Heart left ventricle (tissue), 16 donors: ENCODE data around the gene SERTAD4. TPM values are rescaled to one million over a fixed set of nuclear protein-coding genes. Genes with fewer than 3 reads are reported as not detected.
A peak's percentile ranks its signal among the peaks of the same experiment; 100 is the strongest.

ENCODE experiments used
- ATAC-seq, 4 donors: fragments of 200-7000 bp; cut with Tn5 transposase; one replicate each; pipeline ENCODE4 v1.9.1; 2020 to 2022; ENCODE audit warnings: moderate library complexity in 4 of 4, mild to moderate bottlenecking in 3 of 4, moderate number of reproducible peaks in 1 of 4
- DNase-seq, 5 donors: peaks; one replicate each; pipeline ENCODE4 v3.0.0-alpha.2; 2020
- H3K27ac ChIP-seq, 12 donors: fragments of 200-600 bp; sonication (generic) in 4 of 12; one replicate each; pipeline versions ENCODE4 v1.5.0 to v1.8.0; 2016 to 2022; ENCODE audit warnings: mild to moderate bottlenecking in 2 of 12
- H3K27me3 ChIP-seq, 9 donors: fragments of 200-600 bp; sonication (generic) in 2 of 9; one replicate each; pipeline versions ENCODE4 v1.5.1 to v1.8.0; 2016 to 2022; ENCODE audit warnings: mild to moderate bottlenecking in 3 of 9
- H3K36me3 ChIP-seq, 9 donors: fragments of 200-600 bp; sonication (generic) in 2 of 9; one replicate each; pipeline versions ENCODE4 v1.5.0 to v1.8.0; 2018 to 2022; ENCODE audit warnings: mild to moderate bottlenecking in 2 of 9
- H3K4me1 ChIP-seq, 12 donors: fragments of 200-600 bp; sonication (generic) in 4 of 12; one replicate each; pipeline versions ENCODE4 v1.5.0 to v1.8.0; 2016 to 2022; ENCODE audit warnings: mild to moderate bottlenecking in 3 of 12
- H3K4me3 ChIP-seq, 12 donors: fragments of 200-600 bp; sonication (generic) in 4 of 12; one replicate each; pipeline versions ENCODE4 v1.5.0 to v1.8.0; 2017 to 2022; ENCODE audit warnings: mild to moderate bottlenecking in 9 of 12, moderate library complexity in 4 of 12
- H3K9me3 ChIP-seq, 12 donors: fragments of 200-600 bp; sonication (generic) in 4 of 12; one replicate each; pipeline versions ENCODE4 v1.5.0 to v1.8.0; 2016 to 2022; ENCODE audit warnings: mild to moderate bottlenecking in 1 of 12
- POLR2A ChIP-seq, 2 donors: fragments of 450-650 bp; IDR thresholded peaks; one replicate each; pipeline ENCODE4 v1.6.1; 2017; ENCODE audit warnings: antibody characterized with exemption in 2 of 2, mild to moderate bottlenecking in 2 of 2, moderate library complexity in 2 of 2
- WGBS, 4 donors: extraction: QIAGEN DNeasy Blood & Tissue Kit in 2 of 4; methylation state at CpG; one replicate each; pipeline versions ENCODE4 v1.1.5 to v1.1.7; 2013 to 2018; 5-methylcytosine and 5-hydroxymethylcytosine counted together
- intact Hi-C, 10 donors: fragments of 100-400 bp; cut with DNase I; formaldehyde crosslinking; loops; one replicate each; pipeline versions ENCODE4 v1.11.1 to v1.14.2; 2022
- polyA plus RNA-seq, 2 donors: library from polyadenylated mRNA; stranded (reverse); fragments of 200-250 nt; gene quantifications; one replicate each; pipeline ENCODE4 v1.2.3, GENCODE V29; 2013
- total RNA-seq, 9 donors: library from RNA; depleted of rRNA in 2 of 9; stranded (reverse); fragments of >200 nt in 2 of 9; fragmentation: NEBNext Ultra II Directional in 3 of 9; extraction: Animal tissue kit (Norgen Biotek cat#: 25700) in 3 of 9; gene quantifications; one replicate each; pipeline versions ENCODE4 v1.1.0 to v1.2.4, GENCODE V29; 2016 to 2023
- TF ChIP-seq, protein P1 (sequence below), 12 donors: fragments of 200-600 bp; sonication (generic) in 4 of 12; IDR thresholded peaks; one replicate each; pipeline versions ENCODE4 v1.5.0 to v1.8.0; 2018 to 2022; ENCODE audit warnings: antibody characterized with exemption in 12 of 12, mild to moderate bottlenecking in 5 of 12
- donor health status: ischemic (EF 13 %, LVEDD 7.1; RV severe dilation, severe dysfunction).
- donor health status: healthy with polysubstance abuse.
- donor health status: DM: no; HTN: yes; CAD: no.
- donor health status: DM: no; HTN: no; CAD: no.
- donor health status: ischemic (EF 25% LVEDD 6.9; RV normal size, moderate dysfunction).
- donor health status: ischemic (EF 25% LVEDD 5.7; RV mildly dilated, moderate dysfunction).
- donor health status: healthy.
- donor health status: DM: yes; HTN: yes; CAD: no.
- donor health status: ischemic (EF 35%, LVEDD 5.7; RV mildly dilated, moderate dysfunction).
- donor health status: nonischemic (EF 11% LVEDD 7.7; RV severe dilation, severe dysfunction).
- donor health status: DM: yes; HTN: yes; CAD: no.
- donor health status: PGD.
- donor health status: ischemic (EF 29% LVEDD 5.4; RV normal size, mild dysfunction).
- donor health status: nonischemic (EF 23%, LVEDD 6.1; RV moderate dilation, normal function).

SERTAD4 gene
- total and polyA plus RNA-seq, 11 donors, result 0.95 to 4.7 (median 2.4) TPM

DNA sequence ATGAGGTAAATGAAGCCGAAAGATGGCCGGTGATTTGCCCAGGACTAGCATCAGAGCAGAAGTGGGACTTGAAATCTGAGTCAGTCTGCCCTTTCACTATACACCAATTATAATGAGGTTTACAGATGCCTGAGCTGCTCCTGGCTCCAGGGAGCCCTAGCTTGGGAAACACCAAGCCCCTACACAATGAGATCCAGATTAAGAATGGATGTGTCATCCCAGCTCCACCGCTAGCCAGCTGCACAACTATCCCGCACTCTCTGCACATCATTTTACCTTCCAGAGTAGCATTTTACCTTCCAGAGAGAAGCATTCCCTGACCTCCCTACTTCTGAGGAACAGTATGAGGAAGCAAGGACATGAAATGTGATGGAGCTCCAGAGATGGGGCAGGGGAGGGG is 27.0 kb downstream of the SERTAD4 start:
- no peaks in the 10 kb centered on the region for H3K9me3 ChIP-seq
- intact Hi-C loops, result no loop called here
- H3K27ac ChIP-seq, result peak overlapping the region in 6 of 12 donors; percentile 2 to 82 (median 36)
- 53 to 78% (median 61%) methylated on average over 4 of the region's 4 CpGs for WGBS, 4 donors
- peaks cover 0 to 56% (median 7%) of the 10 kb centered on the region in 12 donors for H3K4me1 ChIP-seq
- peak in 1 of 5 donors; percentile 27 for DNase-seq
- no peak for TF ChIP-seq POLR2A (IDR thresholded peaks at IDR 0.05)
- TF ChIP-seq, protein P1, sequence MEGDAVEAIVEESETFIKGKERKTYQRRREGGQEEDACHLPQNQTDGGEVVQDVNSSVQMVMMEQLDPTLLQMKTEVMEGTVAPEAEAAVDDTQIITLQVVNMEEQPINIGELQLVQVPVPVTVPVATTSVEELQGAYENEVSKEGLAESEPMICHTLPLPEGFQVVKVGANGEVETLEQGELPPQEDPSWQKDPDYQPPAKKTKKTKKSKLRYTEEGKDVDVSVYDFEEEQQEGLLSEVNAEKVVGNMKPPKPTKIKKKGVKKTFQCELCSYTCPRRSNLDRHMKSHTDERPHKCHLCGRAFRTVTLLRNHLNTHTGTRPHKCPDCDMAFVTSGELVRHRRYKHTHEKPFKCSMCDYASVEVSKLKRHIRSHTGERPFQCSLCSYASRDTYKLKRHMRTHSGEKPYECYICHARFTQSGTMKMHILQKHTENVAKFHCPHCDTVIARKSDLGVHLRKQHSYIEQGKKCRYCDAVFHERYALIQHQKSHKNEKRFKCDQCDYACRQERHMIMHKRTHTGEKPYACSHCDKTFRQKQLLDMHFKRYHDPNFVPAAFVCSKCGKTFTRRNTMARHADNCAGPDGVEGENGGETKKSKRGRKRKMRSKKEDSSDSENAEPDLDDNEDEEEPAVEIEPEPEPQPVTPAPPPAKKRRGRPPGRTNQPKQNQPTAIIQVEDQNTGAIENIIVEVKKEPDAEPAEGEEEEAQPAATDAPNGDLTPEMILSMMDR (IDR thresholded peaks at IDR 0.05), result no peak
- peaks cover 0 to 6% (median 0%) of the 10 kb centered on the region in 9 donors for H3K27me3 ChIP-seq
- H3K36me3 ChIP-seq, result no peaks in the 10 kb centered on the region
- peak in 2 of 4 donors; percentile 29 to 49 for ATAC-seq
- H3K4me3 ChIP-seq, result no peak overlapping the region

GRCh38 chr1:210260096-210260495 is 27.5 kb downstream of the SERTAD4 start:
- TF ChIP-seq, protein P1 (IDR thresholded peaks at IDR 0.05), result no peak
- H3K36me3 ChIP-seq, result no peaks in the 10 kb centered on the region
- no peaks in the 10 kb centered on the region for H3K9me3 ChIP-seq
- H3K27ac ChIP-seq, result peak overlapping the region in 7 of 12 donors; percentile 2 to 82 (median 34)
- H3K4me3 ChIP-seq, result no peak overlapping the region
- ATAC-seq (no peak), DNase-seq (peak in 2 of 5 donors; percentile 35 to 45)
- WGBS, 4 donors, result 49 to 62% (median 53%) methylated on average over 4 of the region's 4 CpGs
- intact Hi-C loops, result no loop called here
- peaks cover 0 to 60% (median 7%) of the 10 kb centered on the region in 12 donors for H3K4me1 ChIP-seq
- peaks cover 0 to 4% (median 0%) of the 10 kb centered on the region in 9 donors for H3K27me3 ChIP-seq

GRCh38 chr1:210262167-210262896 is 29.7 kb downstream of the SERTAD4 start:
- H3K9me3 ChIP-seq, result no peaks in the 10 kb centered on the region
- H3K27ac ChIP-seq, result peak overlapping the region in 11 of 12 donors; percentile 13 to 86 (median 70)
- ATAC-seq, result peak; percentile 76 to 88 (median 85)
- intact Hi-C loops, result no loop called here
- no peaks in the 10 kb centered on the region for H3K36me3 ChIP-seq
- H3K27me3 ChIP-seq, result peaks cover 0 to 5% (median 0%) of the 10 kb centered on the region in 9 donors
- H3K4me3 ChIP-seq, result no peak overlapping the region
- DNase-seq, result peak; percentile 54 to 70 (median 61)
- 35 to 55% (median 44%) methylated on average over 8 of the region's 8 CpGs for WGBS, 4 donors
- TF ChIP-seq POLR2A (IDR thresholded peaks at IDR 0.05), result no peak
- TF ChIP-seq, protein P1 (IDR thresholded peaks at IDR 0.05), result no peak
- peaks cover 0 to 69% (median 8%) of the 10 kb centered on the region in 12 donors for H3K4me1 ChIP-seq

GRCh38 chr1:210262897-210263272 is 30.3 kb downstream of the SERTAD4 start:
- Histone ChIP-seq H3K27me3 (peaks cover 0 to 7% (median 0%) of the 10 kb centered on the region in 9 donors), H3K9me3 (no peaks in the 10 kb centered on the region), H3K4me1 (peaks cover 0 to 69% (median 8%) of the 10 kb centered on the region in 12 donors), H3K4me3 (no peak overlapping the region), H3K27ac (peak overlapping the region in 10 of 12 donors; percentile 10 to 86 (median 70)), H3K36me3 (no peaks in the 10 kb centered on the region)
- TF ChIP-seq, protein P1 (IDR thresholded peaks at IDR 0.05), result no peak
- no peak for TF ChIP-seq POLR2A (IDR thresholded peaks at IDR 0.05)
- intact Hi-C loops, result loop anchor here in 1 of 10 donors (1.0 kb wide), 1 partner anchor 26 kb away; no protein-coding TSS in a partner anchor
- ATAC-seq (peak in 3 of 4 donors; percentile 32 to 64 (median 41)), DNase-seq (peak in 3 of 5 donors; percentile 28 to 64 (median 28))
- WGBS, 4 donors, result 60 to 73% (median 66%) methylated on average over 4 of the region's 4 CpGs
